Left ventricle myocardium superior (tissue), 1 donor: ENCODE results near the gene ADGRB3. TPM values are rescaled to one million over a fixed set of nuclear protein-coding genes. Genes with fewer than 3 reads are reported as not detected.
"Not testable (repeated sequence)": the region's sequence is repeated elsewhere in the genome, so short reads cannot be mapped to it uniquely, and the experiment has no call there.

Experiments
- ATAC-seq: fragments of 200-7000 bp; cut with Tn5 transposase; one replicate; pipeline ENCODE4 v1.9.1; 2020; ENCODE audit warnings: mild to moderate bottlenecking, moderate library complexity
- DNase-seq: peaks from one replicate; pipeline ENCODE4 v3.0.0-alpha.2; 2020
- intact Hi-C: fragments of 100-400 bp; cut with micrococcal nuclease; formaldehyde crosslinking; loops from one replicate; pipeline ENCODE4 v1.11.0; 2022
- total RNA-seq: library from RNA; stranded (reverse); fragmentation: NEBNext Ultra II Directional; extraction: Animal tissue kit (Norgen Biotek cat#: 25700); gene quantifications from one replicate; pipeline ENCODE4 v1.2.1, GENCODE V29; 2021
- donor health status: DM: no; HTN: yes; CAD: no; lungs with severe emphysema.

The ADGRB3 gene
- total RNA-seq, 1 donor from 2014 or later: 0.89 TPM

DNA sequence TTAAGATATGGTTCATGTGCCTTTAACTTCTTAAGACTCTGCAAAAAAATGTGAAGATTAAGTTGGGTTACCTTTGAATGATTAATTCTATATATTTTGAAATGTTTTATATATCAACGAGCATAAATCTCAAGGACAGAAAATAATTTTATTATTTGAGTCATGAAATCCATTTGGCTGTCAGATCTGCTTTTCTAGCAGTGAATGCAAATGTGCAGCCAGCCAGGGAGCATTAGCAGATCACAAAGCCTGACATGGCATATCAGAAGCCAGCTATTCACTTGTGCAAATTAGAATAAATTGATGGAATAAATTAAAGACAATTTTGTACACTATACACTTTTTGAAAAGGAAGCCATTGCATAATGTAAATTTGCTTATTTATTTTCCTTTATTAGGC is 424.3 kb downstream of the ADGRB3 start:
- intact Hi-C loops: no loop called here
- no peak for ATAC-seq
- no peak for DNase-seq

DNA sequence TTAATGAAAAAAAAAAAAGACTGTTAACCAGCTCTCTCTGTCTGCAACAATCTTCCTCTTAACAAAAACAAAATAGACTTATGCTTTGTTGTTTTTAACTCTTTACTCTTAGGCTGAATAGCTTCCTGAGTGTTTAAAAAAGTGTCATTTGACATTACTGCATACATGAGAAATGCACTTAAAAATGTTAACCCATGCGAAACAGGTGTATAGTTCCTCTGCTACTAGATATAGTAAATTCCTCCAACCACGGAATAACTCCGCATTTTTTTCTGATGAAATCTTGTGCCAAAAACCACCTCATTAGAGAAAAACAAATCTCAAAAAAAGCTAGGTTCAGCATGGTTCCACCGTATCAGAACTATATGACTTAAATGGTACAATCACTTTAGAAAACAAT is 426.0 kb downstream of the ADGRB3 start:
- DNase-seq (no peak), ATAC-seq (no peak)
- intact Hi-C loops: no loop called here

GRCh38 chr6:69063401-69063800 is 428.3 kb downstream of the ADGRB3 start:
- intact Hi-C loops: no loop called here
- no peak for DNase-seq
- ATAC-seq: no peak

GRCh38 chr6:69064226-69064625 is 429.1 kb downstream of the ADGRB3 start:
- intact Hi-C loops: no loop called here
- ATAC-seq (no peak), DNase-seq (no peak)

DNA sequence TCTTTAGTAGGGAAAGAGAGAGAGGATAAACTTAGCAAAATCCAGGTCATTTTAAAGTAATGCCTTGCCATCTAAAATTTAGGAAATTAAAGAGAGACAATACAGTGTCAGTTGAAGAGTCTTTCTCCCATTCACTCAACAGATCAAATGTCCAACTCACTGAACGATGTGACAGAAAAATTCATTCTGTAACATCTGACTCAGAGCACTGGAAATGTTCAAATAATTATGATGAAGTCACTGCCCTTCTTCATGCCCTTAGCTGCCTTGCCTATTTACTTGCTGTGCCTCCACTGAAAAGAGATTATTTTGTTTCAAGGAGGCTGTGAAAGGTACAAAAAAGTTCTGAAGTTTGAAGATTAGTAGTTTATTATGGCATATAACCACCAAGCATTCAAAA is 434.8 kb downstream of the ADGRB3 start:
- ATAC-seq: no peak
- no peak for DNase-seq
- intact Hi-C loops: no loop called here

GRCh38 chr6:69072796-69073195 is 437.7 kb downstream of the ADGRB3 start:
- no peak for DNase-seq
- intact Hi-C loops: no loop called here
- ATAC-seq: no peak

GRCh38 chr6:69084746-69085335 is 449.8 kb downstream of the ADGRB3 start:
- DNase-seq (no peak), ATAC-seq (no peak)
- intact Hi-C loops: no loop called here

DNA sequence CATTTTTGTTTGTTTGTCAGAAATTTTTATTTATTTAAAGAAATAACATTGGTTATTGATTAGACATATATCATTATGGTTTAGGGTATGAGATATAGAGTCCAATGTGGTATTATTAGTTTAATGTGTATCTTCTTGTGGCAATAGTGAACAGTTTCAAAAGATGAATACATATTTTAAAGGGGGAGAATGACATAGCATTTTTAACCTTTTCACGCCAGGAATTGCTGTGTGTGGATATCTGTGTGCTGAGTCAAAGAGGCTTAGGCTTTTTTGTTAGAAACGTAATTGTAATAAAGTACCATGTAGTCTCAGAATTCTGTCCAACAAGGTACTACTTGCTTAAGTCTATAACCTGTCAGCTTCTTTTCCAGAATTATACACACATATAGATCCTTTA is 451.6 kb downstream of the ADGRB3 start:
- ATAC-seq (no peak), DNase-seq (no peak)
- intact Hi-C loops: no loop called here

- no peak for DNase-seq
- peak; percentile 51 for ATAC-seq
- intact Hi-C loops: no loop called here
Observed at GRCh38 chr6:69089539-69089938, 454.5 kb downstream of the ADGRB3 start.

GRCh38 chr6:69090132-69090531 is 455.1 kb downstream of the ADGRB3 start:
- intact Hi-C loops: no loop called here
- peak; percentile 98 for ATAC-seq
- no peak for DNase-seq

- ATAC-seq: no peak
- intact Hi-C loops: no loop called here
- DNase-seq: no peak
Observed at GRCh38 chr6:69096681-69097080, 461.6 kb downstream of the ADGRB3 start.

- intact Hi-C loops: no loop called here
- no peak for ATAC-seq
- no peak for DNase-seq
Observed at GRCh38 chr6:69097948-69098347, 462.9 kb downstream of the ADGRB3 start.

DNA sequence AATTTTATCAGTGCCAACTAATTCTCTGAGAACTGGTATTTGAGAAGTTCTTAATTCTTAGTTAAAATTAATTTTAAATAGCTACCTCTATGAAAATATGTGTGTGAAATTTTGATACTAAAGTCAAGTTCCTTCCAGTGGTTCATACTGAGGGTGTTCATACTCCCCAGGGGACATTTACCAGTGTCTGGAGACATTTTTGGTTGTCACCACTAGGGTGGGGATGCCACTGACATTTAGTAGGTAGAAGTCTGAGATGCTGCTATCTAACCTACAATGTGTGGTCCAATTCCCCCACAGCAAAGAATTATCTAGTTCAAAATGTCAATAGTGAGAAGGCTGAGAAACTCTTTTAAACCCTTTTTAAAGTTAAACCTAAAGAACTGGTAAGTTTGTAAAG is 463.8 kb downstream of the ADGRB3 start:
- intact Hi-C loops: no loop called here
- ATAC-seq (no peak), DNase-seq (no peak)

DNA sequence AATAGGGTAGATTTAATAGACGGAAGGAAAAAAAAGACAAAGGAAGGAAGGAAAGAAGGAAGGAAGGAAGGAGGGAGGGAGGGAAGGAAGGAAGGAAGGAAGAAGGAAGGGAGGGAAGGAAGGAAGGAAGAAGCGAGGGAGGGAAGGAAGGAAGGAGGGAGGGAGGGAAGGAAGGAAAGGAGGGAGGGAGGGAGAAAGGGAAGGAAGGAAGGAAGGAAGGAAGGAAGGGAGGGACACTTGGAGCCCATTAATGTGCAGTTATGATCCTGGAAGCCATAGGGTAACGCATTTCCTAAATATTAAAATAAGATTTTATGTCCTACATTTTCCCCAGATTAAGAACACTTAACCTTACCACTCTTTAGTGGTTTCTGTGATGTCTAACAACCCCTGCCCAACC is 465.7 kb downstream of the ADGRB3 start:
- intact Hi-C loops: no loop called here
- no peak for ATAC-seq

DNA sequence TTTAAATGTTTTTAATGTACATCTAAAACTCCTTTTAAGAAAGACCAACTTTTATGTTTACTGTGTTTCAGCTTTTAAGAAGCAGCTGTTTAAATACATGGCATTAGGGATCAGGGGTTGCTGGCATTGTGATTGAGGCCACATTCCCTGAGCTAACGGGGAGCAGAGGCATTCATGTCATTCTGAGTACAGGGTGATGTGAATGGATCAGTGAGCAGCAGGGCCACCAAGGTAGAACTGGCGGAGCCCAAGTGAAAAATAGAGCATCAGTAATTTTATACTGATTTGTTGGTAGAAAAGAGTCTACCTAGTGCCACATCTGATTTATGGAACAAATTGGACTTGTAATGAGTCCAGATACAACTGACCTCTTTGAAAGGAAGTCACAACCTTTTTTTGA is 467.3 kb downstream of the ADGRB3 start:
- intact Hi-C loops: no loop called here
- no peak for DNase-seq
- ATAC-seq: no peak

More for the DNA sequence above, 465.7 kb downstream of the ADGRB3 start:
- DNase-seq: no peak

GRCh38 chr6:69105288-69105687 is 470.2 kb downstream of the ADGRB3 start:
- no peak for ATAC-seq
- intact Hi-C loops: no loop called here
- DNase-seq: no peak

DNA sequence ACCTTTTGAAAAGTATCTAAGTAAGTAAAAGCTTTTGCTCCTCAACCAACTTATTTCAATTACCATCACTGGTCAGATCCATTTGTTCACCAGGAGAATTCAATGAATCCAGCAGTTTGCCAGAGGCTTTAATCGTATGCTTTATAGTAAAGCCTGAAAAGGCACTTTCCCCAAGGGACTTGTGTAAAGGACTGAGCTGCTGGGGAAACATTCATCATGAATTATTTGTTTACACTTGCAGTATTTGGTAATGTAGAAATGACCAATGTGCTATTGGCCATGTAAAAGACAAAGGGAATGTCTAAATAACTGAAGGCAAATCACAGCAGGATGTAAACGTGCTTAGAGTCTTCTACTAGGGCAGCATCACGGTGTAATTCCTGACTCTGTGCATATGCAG is 471.4 kb downstream of the ADGRB3 start:
- no peak for DNase-seq
- no peak for ATAC-seq
- intact Hi-C loops: no loop called here

GRCh38 chr6:69111301-69111700 is 476.2 kb downstream of the ADGRB3 start:
- DNase-seq (no peak), ATAC-seq (no peak)
- intact Hi-C loops: no loop called here

GRCh38 chr6:69116658-69117057 is 481.6 kb downstream of the ADGRB3 start:
- ATAC-seq (peak; percentile 32), DNase-seq (no peak)
- intact Hi-C loops: no loop called here

- DNase-seq: peak; percentile 19
- ATAC-seq, intact Hi-C loops: not testable (repeated sequence)
Observed at GRCh38 chr6:69121461-69122406, 486.7 kb downstream of the ADGRB3 start.

- DNase-seq (no peak), ATAC-seq (no peak)
- intact Hi-C loops: no loop called here
Observed at GRCh38 chr6:69122407-69122773, 487.3 kb downstream of the ADGRB3 start.
